ENCODE results near the gene FFAR1.
A peak's percentile ranks its signal among the peaks of the same experiment; 100 is the strongest.

The FFAR1 gene

DNA sequence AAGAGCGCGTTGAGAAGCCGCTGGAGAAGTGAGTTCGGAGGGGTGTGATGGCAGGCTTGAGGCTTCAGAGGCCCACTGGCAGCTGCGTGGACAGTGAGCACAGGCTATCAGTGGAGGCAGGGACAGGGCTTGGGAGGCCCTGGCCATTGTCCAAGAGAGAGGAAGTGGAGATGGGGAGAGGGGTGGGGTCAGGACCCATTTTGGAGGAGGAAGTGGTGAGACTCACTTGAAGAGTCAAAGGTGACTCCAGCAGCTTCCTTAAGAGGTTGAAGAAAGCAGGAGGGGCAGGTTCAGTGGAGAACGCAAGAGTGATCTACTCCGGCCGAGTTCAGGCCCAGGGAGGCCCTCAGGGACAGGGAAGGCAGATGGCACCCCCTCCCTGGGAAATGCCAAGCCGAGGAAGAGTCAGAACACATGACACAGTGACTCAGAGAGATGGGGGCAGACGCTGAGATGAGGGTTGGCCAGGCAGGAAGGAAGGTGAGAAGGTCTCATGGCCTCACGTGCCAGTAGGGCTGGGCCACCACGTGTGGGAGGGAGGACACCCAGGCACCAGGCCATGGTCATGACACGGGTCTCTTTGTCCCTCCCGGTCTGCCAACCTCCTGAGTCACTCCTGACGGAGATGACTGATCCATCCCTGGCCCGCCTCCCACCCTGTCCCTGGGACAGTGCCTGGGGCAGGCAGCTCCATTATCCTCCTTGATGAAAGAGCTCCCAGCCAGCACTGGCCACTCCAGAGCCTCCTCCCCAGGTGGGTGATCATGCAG lies 28.8 kb upstream of the FFAR1 start:
- Mint-ChIP-seq H3K27ac (ENCODE audit: low read depth) (no peak overlapping the region), H3K36me3 (ENCODE audit: insufficient read depth) (no peaks in the 10 kb centered on the region), H3K4me1 (peaks cover 7% of the 10 kb centered on the region), H3K27me3 (peaks cover 21% of the 10 kb centered on the region), H3K4me3 (no peak overlapping the region), H3K9me3 (peaks cover 6% of the 10 kb centered on the region)
- DNase-seq (ENCODE audit: low spot score in 2 of 2), result no peak
- ATAC-seq (replicated peaks; ENCODE audit: extremely low read depth, poor library complexity, severe bottlenecking), result peak; percentile 14

DNA sequence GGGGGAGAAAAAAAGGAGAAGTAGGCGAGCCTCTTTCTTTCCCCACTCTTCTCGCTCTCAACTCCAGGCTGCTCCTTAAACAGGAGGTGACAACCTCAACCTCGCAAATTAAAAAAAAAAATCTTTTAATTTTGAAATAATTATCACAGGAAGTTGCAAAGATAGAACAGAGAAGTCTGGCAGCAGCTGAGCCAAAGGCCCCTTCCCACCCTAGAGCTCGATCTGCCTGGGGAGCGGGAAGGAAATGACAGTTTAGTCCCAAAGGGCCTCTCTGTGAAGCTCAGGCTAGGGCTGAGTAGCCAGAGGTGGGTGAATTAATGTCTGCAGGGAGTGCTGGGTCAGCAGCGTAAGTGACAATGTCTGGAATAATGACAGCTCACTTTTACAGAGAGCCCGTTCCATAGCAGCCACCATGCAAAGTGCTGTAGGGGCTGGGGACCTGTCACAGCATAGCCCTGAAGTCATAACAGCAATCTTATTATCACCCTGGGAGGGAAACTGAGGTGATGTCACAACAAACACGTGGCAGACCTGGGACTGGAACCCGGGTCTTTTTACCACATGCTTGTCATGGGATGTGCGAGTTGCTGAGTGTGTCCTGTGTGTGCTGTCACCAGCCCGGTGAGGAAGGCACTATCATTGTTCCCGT lies 27.5 kb upstream of the FFAR1 start:
- Mint-ChIP-seq H3K4me1 (peaks cover 7% of the 10 kb centered on the region), H3K9me3 (peaks cover 6% of the 10 kb centered on the region), H3K36me3 (ENCODE audit: insufficient read depth) (peaks cover 2% of the 10 kb centered on the region), H3K27me3 (peaks cover 11% of the 10 kb centered on the region), H3K27ac (ENCODE audit: low read depth) (no peak overlapping the region), H3K4me3 (no peak overlapping the region)
- ATAC-seq (replicated peaks; ENCODE audit: extremely low read depth, poor library complexity, severe bottlenecking) (no peak), DNase-seq (ENCODE audit: low spot score in 2 of 2) (no peak)

DNA sequence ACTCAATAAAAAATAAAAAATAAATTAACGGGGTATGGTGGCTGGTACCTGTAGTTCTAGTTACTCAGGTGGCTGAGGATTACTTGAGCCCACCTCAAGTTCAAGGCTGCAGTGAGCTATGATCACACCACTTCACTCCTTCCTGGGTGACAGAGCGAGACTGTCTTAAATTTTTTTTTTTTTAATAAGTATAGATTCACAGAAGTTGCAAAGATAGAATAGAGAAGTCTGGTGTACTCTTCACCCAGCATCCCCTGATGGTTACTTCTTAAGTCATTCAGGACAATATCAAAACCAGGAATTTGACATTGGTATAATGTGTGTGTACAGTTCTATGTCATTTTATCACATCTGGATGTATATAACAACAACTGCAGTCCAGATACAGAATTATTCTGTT lies 26.4 kb upstream of the FFAR1 start:
- Mint-ChIP-seq H3K4me3 (no peak overlapping the region), H3K36me3 (ENCODE audit: insufficient read depth) (peaks cover 2% of the 10 kb centered on the region), H3K27ac (ENCODE audit: low read depth) (no peak overlapping the region), H3K9me3 (peaks cover 6% of the 10 kb centered on the region), H3K4me1 (peaks cover 7% of the 10 kb centered on the region), H3K27me3 (peaks cover 11% of the 10 kb centered on the region)
- DNase-seq (ENCODE audit: low spot score in 2 of 2) (no peak), ATAC-seq (replicated peaks; ENCODE audit: extremely low read depth, poor library complexity, severe bottlenecking) (no peak)

GRCh38 chr19:35322014-35322413 lies 25.7 kb upstream of the FFAR1 start:
- peaks cover 7% of the 10 kb centered on the region for H3K4me1 Mint-ChIP-seq
- DNase-seq (ENCODE audit: low spot score in 2 of 2) (no peak), ATAC-seq (replicated peaks; ENCODE audit: extremely low read depth, poor library complexity, severe bottlenecking) (no peak)
- H3K4me3 Mint-ChIP-seq, result no peak overlapping the region
- H3K27ac Mint-ChIP-seq (ENCODE audit: low read depth), result no peak overlapping the region
- H3K27me3 Mint-ChIP-seq, result peaks cover 11% of the 10 kb centered on the region
- H3K9me3 Mint-ChIP-seq, result peaks cover 6% of the 10 kb centered on the region
- peaks cover 2% of the 10 kb centered on the region for H3K36me3 Mint-ChIP-seq (ENCODE audit: insufficient read depth)

DNA sequence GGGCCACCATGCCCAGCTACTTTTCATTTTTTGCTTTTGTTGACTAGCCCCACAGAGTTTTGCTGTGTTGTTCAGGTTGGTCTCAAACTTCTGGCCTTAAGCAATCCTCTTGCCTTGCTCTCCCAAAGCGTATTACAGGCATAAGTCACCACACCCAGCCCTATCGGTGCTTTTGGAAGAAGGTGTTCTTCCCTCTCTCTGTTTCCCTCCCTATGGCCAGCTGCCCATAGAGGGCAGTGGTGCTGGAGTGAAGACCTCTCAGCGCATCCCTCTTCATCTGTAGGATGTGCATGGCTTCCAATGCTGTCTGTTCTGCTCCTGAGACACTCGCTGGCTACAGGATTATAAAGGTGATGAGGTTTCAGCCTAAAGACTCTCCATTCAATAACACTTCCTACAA lies 20.1 kb upstream of the FFAR1 start:
- H3K9me3 Mint-ChIP-seq, result no peaks in the 10 kb centered on the region
- peaks cover 28% of the 10 kb centered on the region for H3K27me3 Mint-ChIP-seq
- no peak for ATAC-seq (replicated peaks; ENCODE audit: extremely low read depth, poor library complexity, severe bottlenecking)
- H3K4me3 Mint-ChIP-seq, result no peak overlapping the region
- H3K36me3 Mint-ChIP-seq (ENCODE audit: insufficient read depth), result peaks cover 2% of the 10 kb centered on the region
- no peak overlapping the region for H3K27ac Mint-ChIP-seq (ENCODE audit: low read depth)
- H3K4me1 Mint-ChIP-seq, result no peaks in the 10 kb centered on the region
- no peak for DNase-seq (ENCODE audit: low spot score in 2 of 2)

- DNase-seq (ENCODE audit: low spot score in 2 of 2) (no peak), ATAC-seq (replicated peaks; ENCODE audit: extremely low read depth, poor library complexity, severe bottlenecking) (no peak)
- H3K27me3 Mint-ChIP-seq, result peaks cover 40% of the 10 kb centered on the region
- H3K4me1 Mint-ChIP-seq, result no peaks in the 10 kb centered on the region
- H3K4me3 Mint-ChIP-seq, result no peak within 1 kb of the TSS
- no peak within 1 kb of the TSS for H3K27ac Mint-ChIP-seq (ENCODE audit: low read depth)
- peaks cover 2% of the 10 kb centered on the region for H3K36me3 Mint-ChIP-seq (ENCODE audit: insufficient read depth)
- no peaks in the 10 kb centered on the region for H3K9me3 Mint-ChIP-seq
These were observed 18.8 kb upstream of the FFAR1 start, which contains the start of gene CD22 for GRCh38 chr19:35328851-35329285. Gene CD22 (plus strand): TSS chr19:35329187. CDS start chr19:35332041, 2,854 bp downstream.

DNA sequence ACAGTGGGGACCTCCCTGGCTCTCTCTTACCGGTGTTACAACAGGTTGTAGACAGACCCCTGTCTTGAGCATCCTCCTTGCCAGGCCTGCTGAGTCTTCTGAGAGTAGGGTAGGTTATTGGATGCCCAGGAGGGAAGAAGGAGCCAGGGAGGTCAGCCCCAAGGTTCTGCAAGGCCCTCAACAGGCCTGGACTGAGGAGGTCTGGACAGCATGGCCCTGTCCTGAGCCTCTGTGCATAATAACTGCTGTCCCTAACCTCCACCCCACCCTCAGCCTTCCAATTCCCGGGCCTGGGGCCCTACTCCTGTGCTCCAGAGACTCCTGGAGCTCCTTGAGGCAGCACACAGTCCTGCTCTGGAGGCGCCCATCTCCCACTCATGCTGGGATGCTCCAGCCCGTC lies 18.4 kb upstream of the FFAR1 start:
- H3K36me3 Mint-ChIP-seq (ENCODE audit: insufficient read depth), result peaks cover 2% of the 10 kb centered on the region
- H3K27ac Mint-ChIP-seq (ENCODE audit: low read depth), result no peak overlapping the region
- no peaks in the 10 kb centered on the region for H3K4me1 Mint-ChIP-seq
- ATAC-seq (replicated peaks; ENCODE audit: extremely low read depth, poor library complexity, severe bottlenecking) (no peak), DNase-seq (ENCODE audit: low spot score in 2 of 2) (no peak)
- no peaks in the 10 kb centered on the region for H3K9me3 Mint-ChIP-seq
- H3K27me3 Mint-ChIP-seq, result peaks cover 45% of the 10 kb centered on the region
- H3K4me3 Mint-ChIP-seq, result no peak overlapping the region

DNA sequence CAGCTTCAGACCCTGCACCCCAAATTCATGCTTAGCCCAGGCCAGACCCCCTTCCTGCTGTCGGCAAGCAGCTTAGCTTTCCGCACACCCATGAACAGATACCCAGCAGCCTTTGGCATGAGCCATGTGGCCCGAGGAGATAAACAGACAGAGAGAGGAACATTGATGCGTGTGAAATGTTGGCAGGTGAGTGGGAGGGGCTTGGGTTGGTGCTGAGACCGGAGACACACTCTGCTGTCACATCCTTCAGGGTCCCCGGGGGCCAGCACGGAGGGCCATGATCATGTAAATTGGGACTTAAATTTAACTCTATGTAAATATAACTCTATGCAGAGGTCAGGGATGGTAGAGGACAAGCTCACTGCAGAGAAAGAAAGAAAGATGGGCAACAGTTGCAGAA lies 17.2 kb upstream of the FFAR1 start:
- H3K9me3 Mint-ChIP-seq, result no peaks in the 10 kb centered on the region
- ATAC-seq (replicated peaks; ENCODE audit: extremely low read depth, poor library complexity, severe bottlenecking) (no peak), DNase-seq (ENCODE audit: low spot score in 2 of 2) (no peak)
- H3K27ac Mint-ChIP-seq (ENCODE audit: low read depth), result no peak overlapping the region
- H3K36me3 Mint-ChIP-seq (ENCODE audit: insufficient read depth), result no peaks in the 10 kb centered on the region
- peaks cover 56% of the 10 kb centered on the region for H3K27me3 Mint-ChIP-seq
- no peaks in the 10 kb centered on the region for H3K4me1 Mint-ChIP-seq
- no peak overlapping the region for H3K4me3 Mint-ChIP-seq

DNA sequence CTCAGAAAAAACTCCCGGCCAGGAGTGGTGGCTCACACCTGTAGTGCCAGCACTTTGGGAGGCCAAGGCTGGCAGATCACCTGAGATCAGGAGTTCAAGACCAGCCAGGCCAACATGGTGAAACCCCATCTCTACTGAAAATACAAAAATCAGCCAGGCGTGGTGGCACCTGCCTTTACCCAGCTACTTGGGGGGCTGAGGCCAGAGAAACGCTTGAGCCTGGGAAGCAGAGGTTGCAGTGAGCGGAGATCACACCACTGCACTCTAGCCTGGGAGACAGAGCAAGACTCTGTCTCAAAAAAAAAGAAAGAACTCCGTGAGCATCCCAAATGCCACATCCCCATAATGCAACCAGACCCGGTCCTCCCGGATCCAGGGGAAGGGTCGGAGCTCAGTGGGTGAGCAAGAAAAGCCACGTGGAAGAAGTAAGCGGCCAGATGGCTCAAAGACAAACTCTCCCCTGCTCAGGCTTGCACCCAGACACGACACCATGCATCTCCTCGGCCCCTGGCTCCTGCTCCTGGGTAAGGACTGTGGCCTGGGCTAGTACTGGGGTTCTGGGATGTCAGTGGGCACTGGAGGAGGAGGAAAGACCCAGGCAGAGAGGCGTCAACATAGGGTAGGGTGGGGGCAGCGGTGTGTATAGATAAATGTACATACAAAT lies 16.0 kb upstream of the FFAR1 start:
- no peak for ATAC-seq (replicated peaks; ENCODE audit: extremely low read depth, poor library complexity, severe bottlenecking)
- no peaks in the 10 kb centered on the region for H3K36me3 Mint-ChIP-seq (ENCODE audit: insufficient read depth)
- no peaks in the 10 kb centered on the region for H3K9me3 Mint-ChIP-seq
- no peak overlapping the region for H3K27ac Mint-ChIP-seq (ENCODE audit: low read depth)
- H3K4me3 Mint-ChIP-seq, result no peak overlapping the region
- H3K4me1 Mint-ChIP-seq, result no peaks in the 10 kb centered on the region
- DNase-seq (ENCODE audit: low spot score in 2 of 2), result no peak
- peaks cover 63% of the 10 kb centered on the region for H3K27me3 Mint-ChIP-seq

- peaks cover 3% of the 10 kb centered on the region for H3K36me3 Mint-ChIP-seq (ENCODE audit: insufficient read depth)
- H3K4me1 Mint-ChIP-seq, result no peaks in the 10 kb centered on the region
- peaks cover 75% of the 10 kb centered on the region for H3K27me3 Mint-ChIP-seq
- no peak overlapping the region for H3K4me3 Mint-ChIP-seq
- DNase-seq (ENCODE audit: low spot score in 2 of 2) (no peak), ATAC-seq (replicated peaks; ENCODE audit: extremely low read depth, poor library complexity, severe bottlenecking) (peak; percentile 54)
- H3K27ac Mint-ChIP-seq (ENCODE audit: low read depth), result no peak overlapping the region
- no peaks in the 10 kb centered on the region for H3K9me3 Mint-ChIP-seq
These were observed 14.9 kb upstream of the FFAR1 start for GRCh38 chr19:35332817-35333216.

DNA sequence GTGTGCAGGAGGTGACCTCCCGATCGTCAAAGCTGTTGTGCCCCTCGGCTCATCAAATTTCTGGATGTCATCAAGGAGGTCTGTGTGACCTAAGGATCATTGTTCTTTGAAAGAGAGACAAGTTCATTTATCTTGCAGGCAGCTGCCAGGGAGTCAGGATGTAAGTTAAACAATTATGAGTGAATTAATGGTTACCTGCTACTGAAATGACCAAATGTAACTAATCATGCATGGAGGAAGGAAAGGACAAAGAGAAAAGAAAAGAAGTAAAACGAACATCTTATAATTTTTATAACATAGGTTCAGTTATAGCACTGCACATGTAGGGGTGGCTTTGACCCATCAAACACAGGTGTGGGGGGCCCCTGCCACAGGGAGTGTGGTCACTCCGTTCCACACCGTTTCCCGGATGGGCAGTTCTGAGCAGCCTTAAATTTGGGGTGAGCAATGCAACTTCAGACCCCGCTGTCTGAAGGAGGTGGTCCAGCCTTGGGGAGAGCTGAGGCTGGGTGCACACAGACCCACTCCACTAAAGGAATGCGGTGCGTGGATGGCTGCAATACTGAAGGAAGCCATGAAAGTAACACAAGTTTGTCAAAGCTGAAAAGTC lies 13.5 kb upstream of the FFAR1 start:
- Mint-ChIP-seq H3K27me3 (peaks cover 79% of the 10 kb centered on the region), H3K4me1 (no peaks in the 10 kb centered on the region), H3K4me3 (no peak overlapping the region), H3K27ac (ENCODE audit: low read depth) (no peak overlapping the region), H3K9me3 (no peaks in the 10 kb centered on the region), H3K36me3 (ENCODE audit: insufficient read depth) (peaks cover 3% of the 10 kb centered on the region)
- ATAC-seq (replicated peaks; ENCODE audit: extremely low read depth, poor library complexity, severe bottlenecking) (no peak), DNase-seq (ENCODE audit: low spot score in 2 of 2) (no peak)

- Mint-ChIP-seq H3K27ac (ENCODE audit: low read depth) (no peak overlapping the region), H3K36me3 (ENCODE audit: insufficient read depth) (peaks cover 3% of the 10 kb centered on the region)
These were observed 11.3 kb upstream of the FFAR1 start for GRCh38 chr19:35336166-35336955.

More at GRCh38 chr19:35336166-35336955, 11.3 kb upstream of the FFAR1 start:
- H3K4me1 Mint-ChIP-seq, result no peaks in the 10 kb centered on the region
- DNase-seq (ENCODE audit: low spot score in 2 of 2) (no peak), ATAC-seq (replicated peaks; ENCODE audit: extremely low read depth, poor library complexity, severe bottlenecking) (no peak)
- H3K9me3 Mint-ChIP-seq, result no peaks in the 10 kb centered on the region
- H3K27me3 Mint-ChIP-seq, result peaks cover 64% of the 10 kb centered on the region
- H3K4me3 Mint-ChIP-seq, result no peak overlapping the region
